NCI-H748 (cell line): ENCODE measurements around the gene HSFY1.
"Not testable (repeated sequence)": the region's sequence is repeated elsewhere in the genome, so short reads cannot be mapped to it uniquely, and the experiment has no call there.

Source experiments
- DNase-seq: peaks from one replicate; lab custom pipeline; 2025; ENCODE audit not compliant: unreplicated experiment; lab: John Stamatoyannopoulos, UW

HSFY1 gene

GRCh38 chrY:18546420-18546819 lies at the start of gene HSFY1:
TSS of gene HSFY1 (plus strand) at chrY:18546720. CDS start at chrY:18546788, 68 bp downstream.
- not testable (repeated sequence) for DNase-seq

GRCh38 chrY:18504266-18504665 lies 42.3 kb upstream of the HSFY1 start:
- DNase-seq = not testable (repeated sequence)

GRCh38 chrY:18530995-18531655 lies 15.4 kb upstream of the HSFY1 start:
- DNase-seq = not testable (repeated sequence)

GRCh38 chrY:18538952-18539351 lies 7.6 kb upstream of the HSFY1 start:
- DNase-seq = not testable (repeated sequence)

- not testable (repeated sequence) for DNase-seq
Observed at GRCh38 chrY:18553132-18553531, 6.6 kb downstream of the HSFY1 start.

- DNase-seq = not testable (repeated sequence)
Observed at GRCh38 chrY:18565915-18566314, 19.4 kb downstream of the HSFY1 start.
